AG20443 (cell line): ENCODE measurements around the gene SLC6A19.

Source experiments
- DNase-seq: peaks from one replicate; pipeline ENCODE4 v3.0.0; 2012; ENCODE audit warnings: low spot score, mixed read lengths

The SLC6A19 gene

DNA sequence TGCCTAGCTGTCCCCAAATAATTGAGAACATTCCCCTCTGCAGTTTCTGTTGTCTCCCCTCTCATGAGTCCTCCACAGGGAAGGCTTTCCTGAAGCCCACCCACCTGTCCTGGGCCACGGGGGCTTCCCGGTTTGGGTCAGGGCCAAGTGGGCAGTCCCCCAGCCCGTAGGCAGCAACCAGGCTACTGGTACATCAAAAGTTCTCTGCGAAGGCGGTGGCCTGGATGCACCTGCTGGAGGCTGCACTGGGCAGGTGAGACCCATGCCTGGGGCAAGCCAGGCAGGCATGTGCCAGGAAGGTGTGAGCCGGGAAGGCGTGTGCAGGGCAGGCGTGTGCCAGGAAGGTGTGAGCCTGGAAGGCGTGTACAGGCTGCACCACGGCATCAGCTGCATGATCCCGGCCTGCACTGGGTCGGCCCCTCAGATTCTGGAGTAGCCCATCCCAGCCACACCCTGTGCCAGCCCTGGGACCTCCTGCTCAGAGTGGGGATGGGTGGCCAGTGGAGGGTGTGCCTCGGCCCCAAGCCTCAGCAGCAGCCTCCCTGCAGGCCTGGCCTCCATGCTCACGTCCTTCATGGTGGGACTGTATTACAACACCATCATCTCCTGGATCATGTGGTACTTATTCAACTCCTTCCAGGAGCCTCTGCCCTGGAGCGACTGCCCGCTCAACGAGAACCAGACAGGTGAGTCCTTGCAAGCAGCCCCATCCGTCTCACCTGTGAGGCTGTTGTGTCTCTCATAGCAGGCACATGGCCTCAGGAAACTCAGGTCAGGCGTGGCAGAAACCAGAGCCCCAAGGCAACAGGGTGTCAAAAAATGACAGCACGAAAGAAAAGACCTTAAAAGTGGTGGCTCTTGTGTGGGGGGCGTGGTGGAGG lies 8.7 kb downstream of the SLC6A19 start:
- no peak for DNase-seq

GRCh38 chr5:1210832-1211251 lies 9.4 kb downstream of the SLC6A19 start:
- DNase-seq: no peak

- DNase-seq: no peak
Measured at GRCh38 chr5:1211701-1212100, 10.3 kb downstream of the SLC6A19 start.

DNA sequence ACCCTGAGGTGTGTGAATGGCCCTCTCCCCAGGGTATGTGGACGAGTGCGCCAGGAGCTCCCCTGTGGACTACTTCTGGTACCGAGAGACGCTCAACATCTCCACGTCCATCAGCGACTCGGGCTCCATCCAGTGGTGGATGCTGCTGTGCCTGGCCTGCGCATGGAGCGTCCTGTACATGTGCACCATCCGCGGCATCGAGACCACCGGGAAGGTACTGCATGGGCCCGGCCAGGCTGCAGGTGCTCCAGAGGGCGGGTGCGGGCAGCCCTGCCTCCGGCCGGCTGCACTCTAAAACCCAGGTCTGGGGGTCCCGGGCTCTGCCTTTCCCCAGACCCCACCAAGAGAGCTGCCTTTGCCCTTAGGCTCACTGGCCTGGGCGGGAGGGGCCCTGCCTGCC lies 10.9 kb downstream of the SLC6A19 start:
- no peak for DNase-seq

DNA sequence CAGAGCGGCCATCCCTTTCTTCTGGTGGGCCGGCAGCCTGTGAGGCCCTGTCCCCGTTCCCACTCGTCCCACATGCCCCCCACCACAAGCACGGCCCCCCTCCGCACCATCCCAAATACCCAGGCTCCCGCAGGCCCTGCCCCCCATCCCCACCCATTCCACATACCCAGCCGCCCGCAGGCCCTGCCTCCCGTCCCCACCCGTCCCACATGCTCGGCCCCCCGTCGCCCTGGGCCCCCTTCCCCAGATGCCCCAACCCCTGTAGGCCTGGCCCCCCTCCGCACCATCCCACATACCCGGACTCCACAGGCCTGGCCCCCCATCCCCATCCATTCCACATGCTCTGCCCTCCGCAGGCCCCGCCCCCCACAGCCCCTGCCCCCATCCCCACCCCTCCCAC lies 11.5 kb downstream of the SLC6A19 start:
- DNase-seq: no peak

- DNase-seq: no peak
Measured at GRCh38 chr5:1213508-1214162, 12.2 kb downstream of the SLC6A19 start.

GRCh38 chr5:1214163-1214935 lies 13.0 kb downstream of the SLC6A19 start:
- no peak for DNase-seq

DNA sequence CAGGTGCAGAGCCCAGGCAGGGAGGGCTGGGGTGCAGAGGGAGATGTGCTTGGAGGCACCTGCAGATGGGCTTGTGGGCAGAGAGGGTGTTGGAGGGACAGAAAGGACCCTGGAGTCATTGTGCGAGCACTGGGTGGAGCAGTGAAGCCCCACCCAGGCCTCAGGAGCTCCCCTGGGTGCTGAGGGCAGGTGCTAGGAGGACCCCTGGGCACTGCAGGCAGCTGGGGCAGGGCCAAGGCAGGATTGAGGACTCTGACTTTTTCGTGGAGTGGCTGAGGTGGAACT lies 13.5 kb downstream of the SLC6A19 start:
- DNase-seq: no peak

DNA sequence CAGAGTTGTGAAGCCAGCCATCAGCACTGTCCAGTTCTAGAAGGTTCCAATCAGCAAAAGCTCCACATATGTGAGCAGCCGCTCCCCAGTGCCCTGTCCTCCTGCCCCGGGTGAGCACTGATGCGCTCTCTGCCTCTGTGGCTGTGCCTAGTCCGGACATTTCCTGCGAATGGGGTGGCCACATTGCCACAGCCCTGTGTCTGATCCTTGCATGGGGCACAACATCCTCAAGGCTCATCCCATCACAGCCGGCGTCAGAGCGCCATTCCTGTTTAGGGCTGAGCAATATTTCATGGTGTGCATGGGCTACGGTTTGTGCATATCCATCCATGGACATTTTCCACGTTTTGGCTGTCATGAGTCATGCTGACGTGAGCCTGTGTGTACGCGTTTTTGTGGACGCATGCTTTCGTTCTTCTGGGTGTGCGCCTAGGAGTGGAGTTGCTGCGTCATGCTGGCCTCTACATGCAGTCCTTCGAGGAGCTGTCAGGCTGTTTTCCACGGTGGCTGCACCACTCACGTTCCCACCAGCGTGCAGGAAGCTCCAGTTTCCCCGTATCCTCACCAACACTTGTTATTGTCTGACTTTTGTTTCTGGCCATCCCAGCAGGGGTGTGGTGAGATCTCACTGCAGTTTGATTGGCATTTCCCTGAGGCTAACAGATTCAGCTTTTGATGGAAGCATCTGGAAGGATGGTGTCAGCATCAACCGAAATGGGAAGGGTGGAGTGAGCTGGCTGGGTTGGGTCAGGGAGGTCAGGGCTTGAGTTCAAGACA lies 14.1 kb downstream of the SLC6A19 start:
- no peak for DNase-seq

- DNase-seq: no peak
Measured at GRCh38 chr5:1216211-1216917, 15.0 kb downstream of the SLC6A19 start.

DNA sequence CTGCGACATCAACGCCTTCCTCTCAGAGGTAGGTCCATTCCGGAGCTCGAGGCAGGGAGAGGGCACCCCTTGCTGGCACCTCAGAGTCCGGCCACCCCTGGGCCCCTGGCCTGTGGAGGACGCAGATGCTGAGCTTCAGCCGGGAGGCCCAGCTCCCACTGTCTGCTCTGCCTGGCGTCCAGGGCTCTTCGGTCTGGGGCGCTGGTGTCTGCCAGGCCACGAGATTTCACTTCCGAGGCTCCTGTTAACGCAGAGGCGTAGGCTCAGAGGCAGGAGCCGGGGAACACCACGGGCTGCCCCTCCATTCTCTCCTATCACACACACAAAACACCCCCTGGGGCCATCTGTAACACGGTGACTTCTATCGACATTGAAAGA lies 15.5 kb downstream of the SLC6A19 start:
- no peak for DNase-seq

GRCh38 chr5:1217596-1218206 lies 16.3 kb downstream of the SLC6A19 start:
- no peak for DNase-seq

GRCh38 chr5:1218351-1219080 lies 17.1 kb downstream of the SLC6A19 start:
- DNase-seq: no peak

DNA sequence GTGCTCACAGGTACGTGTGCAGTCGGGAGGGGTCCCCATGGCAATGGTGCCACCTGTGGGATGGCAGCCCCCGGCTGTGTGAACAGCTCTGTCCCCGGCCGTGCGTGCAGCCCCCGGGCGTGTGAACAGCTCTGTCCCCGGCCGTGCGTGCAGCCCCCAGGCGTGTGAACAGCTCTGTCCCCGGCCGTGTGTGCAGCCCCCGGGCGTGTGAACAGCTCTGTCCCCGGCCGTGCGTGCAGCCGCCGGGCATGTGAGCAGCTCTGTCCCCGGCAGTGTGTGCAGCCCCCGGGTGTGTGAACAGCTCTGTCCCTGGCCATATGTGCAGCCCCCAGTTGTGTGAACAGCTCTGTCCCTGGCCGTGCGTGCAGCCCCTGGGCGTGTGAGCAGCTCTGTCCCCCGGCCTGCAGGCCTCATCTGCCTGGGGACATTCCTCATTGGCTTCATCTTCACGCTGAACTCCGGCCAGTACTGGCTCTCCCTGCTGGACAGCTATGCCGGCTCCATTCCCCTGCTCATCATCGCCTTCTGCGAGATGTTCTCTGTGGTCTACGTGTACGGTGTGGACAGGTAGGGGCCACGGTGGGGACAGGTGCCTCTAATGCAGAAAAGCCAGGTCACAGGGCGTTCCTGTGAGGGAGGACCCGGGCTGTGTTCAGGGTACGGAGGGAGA lies 17.8 kb downstream of the SLC6A19 start:
- no peak for DNase-seq

DNA sequence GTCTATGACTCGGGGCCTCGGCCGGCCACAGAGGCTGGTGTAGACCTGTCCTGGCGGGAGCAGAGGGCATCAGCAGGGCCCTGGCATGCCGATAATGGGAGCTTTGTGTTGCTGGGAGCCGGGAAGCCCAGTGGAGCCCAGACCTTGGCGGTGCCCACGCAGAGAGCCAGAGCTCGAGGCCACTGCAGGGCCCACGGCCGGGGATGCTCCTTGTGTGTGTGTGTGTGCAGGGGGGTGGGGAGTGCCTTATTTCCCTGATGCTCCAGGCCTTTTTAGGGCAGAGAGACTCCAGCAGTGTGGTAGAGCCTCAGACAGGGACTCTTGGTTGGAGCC lies 18.3 kb downstream of the SLC6A19 start:
- no peak for DNase-seq

GRCh38 chr5:1220351-1220750 lies 19.0 kb downstream of the SLC6A19 start:
- DNase-seq: no peak

DNA sequence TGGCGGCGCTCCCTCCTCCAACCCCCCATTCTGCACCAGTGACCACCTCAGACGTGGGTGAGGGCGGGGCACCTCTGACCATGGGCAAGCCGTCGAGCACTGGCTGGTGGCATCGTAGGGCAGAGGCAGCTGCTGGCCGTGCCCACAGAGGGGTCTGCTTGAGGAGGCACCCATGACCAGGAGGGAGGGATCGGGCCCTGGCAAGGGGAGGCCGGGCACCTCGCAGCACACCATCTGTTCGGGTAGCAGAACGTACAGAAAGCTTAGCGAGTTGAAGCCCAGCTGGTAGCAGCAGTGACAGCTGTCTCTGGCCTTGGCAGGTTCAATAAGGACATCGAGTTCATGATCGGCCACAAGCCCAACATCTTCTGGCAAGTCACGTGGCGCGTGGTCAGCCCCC lies 19.4 kb downstream of the SLC6A19 start:
- no peak for DNase-seq

- DNase-seq: no peak
Measured at GRCh38 chr5:1221721-1222120, 20.3 kb downstream of the SLC6A19 start.

GRCh38 chr5:1222147-1222546 lies 20.8 kb downstream of the SLC6A19 start:
- no peak for DNase-seq
